Stimulated activated CD4-positive, alpha-beta T cell treated with anti-CD3 and anti-CD28 coated beads, Interleukin-4, amount 100 ng/mL, for 48 hours (primary cell): Measurements from ENCODE around the gene ABCG1.
"Not testable (repeated sequence)": the region's sequence is repeated elsewhere in the genome, so short reads cannot be mapped to it uniquely, and the experiment has no call there.

Experiments
- DNase-seq, 2 donors: peaks; one replicate each; pipeline ENCODE4 v3.0.0-alpha.2; 2020; ENCODE audit warnings: low read depth in 2 of 2

The ABCG1 gene

DNA sequence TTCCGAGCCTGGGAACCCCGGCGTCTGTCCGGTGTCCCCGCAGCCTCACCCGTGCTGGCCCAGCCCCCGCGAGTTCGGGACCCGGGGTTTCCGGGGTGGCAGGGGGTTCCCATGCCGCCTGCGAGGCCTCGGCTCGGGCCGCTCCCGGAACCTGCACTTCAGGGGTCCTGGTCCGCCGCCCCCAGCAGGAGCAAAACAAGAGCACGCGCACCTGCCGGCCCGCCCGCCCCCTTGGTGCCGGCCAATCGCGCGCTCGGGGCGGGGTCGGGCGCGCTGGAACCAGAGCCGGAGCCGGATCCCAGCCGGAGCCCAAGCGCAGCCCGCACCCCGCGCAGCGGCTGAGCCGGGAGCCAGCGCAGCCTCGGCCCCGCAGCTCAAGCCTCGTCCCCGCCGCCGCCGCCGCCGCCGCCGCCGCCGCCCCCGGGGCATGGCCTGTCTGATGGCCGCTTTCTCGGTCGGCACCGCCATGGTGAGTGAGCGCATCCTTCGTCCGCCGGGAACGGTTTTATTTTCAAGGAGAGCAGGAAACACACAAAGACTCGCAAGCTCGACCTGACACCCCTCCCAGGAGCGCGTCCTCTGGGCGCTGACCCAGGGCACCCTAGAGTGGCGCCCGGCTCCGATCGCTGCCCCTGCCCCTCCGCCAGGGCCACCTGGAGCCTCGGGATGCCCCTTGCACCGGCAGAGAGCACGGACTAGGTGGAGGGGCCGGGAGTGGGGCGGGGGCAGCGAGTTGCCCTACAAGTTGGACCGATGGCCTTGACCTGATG is at the start of gene ABCG1:
ABCG1 (plus strand) TSS at position 305 of the 770 bp plus-strand sequence; CDS start at position 428, 123 bp downstream.
- DNase-seq = peak in 1 of 2 donors; percentile 32

GRCh38 chr21:42169758-42170157 is 49.2 kb upstream of the ABCG1 start:
- no peak for DNase-seq

DNA sequence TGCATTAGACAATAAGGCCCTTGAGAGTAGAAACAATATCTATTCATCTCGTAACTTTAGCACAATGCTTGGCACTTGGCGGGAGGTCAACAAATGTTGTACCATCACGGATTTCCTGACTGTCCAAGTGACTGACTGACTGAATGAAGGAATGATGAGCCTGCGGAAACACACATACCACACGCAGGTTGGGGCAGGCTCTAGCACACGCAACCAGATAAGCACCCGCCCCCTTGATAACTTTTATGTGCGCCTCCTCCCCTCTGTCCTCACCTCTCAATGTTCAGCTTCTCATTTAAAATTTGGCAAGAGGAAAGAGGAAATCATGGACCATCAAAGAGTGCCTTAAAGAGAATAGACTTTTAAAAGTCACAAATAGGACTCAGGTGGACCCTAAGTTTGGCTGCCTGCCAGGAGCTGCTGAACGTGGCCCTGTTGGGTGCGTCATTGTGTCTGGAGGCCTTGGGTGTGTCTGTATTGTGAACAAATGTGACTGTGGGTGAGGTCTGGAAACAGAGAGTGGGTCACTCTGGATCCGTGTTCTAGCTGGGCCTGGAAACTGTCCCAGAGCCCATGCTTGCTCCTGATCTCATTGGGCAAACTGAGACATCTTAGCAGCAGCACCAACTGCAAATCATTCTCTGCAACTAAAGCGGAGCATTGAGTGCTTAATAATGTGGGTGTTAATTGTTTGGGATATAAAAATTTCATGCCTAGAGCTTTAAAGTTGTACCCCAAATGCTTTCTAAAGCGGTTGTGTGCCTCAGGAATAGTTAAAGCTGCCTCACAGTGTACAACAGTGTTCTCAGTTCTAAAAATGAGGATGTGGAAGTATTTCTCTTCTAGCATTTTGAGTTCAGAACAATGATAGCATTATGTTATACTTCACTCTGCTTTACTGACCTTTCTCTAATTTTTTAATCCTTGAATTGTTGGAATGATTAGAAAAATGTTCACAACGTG is 47.6 kb upstream of the ABCG1 start:
- no peak for DNase-seq

DNA sequence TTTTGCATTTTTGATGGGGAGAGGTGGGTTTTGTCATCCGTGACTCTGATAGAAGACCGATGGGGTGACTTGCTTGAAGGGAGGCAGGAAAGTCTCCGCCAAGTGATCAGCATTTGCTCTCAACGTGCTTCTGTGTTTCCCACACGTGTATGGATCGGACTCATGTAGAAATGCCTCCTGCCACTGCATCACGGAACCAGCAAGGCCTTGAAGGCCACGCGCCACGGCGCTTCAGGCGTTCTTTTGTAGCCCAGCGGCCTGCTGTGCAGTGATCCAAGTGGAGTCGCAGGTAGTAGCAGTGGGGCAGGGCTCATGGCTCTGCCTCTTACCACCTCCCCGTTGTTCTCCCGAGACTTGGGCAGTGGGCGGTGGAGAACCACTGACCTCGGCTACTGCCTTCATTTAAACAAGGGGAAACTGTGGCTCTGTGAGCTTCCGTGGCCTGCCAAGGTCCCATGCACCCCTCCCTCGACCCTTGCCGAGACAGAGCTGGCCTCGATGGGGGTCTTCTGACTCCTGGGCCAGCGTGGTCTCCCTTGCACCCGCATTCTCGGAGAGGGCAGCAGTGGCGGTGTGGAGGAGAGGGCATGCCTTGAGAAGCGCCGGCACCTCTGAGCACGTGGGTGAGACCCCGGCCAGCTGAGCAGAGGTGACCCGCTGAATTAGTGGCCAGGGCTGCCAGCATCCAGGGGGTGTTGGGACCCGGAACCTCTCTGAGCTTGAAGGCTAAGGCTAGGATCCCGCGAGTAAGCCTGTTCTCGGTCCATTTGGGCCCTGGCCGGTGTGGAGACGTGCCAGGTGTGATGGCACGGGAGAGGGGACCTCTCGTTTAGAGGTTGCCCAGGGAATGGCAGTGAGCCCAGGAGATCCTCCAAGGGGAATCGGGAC is 46.1 kb upstream of the ABCG1 start:
- DNase-seq = no peak

- no peak for DNase-seq
These were observed 44.8 kb upstream of the ABCG1 start for GRCh38 chr21:42174173-42174572.

DNA sequence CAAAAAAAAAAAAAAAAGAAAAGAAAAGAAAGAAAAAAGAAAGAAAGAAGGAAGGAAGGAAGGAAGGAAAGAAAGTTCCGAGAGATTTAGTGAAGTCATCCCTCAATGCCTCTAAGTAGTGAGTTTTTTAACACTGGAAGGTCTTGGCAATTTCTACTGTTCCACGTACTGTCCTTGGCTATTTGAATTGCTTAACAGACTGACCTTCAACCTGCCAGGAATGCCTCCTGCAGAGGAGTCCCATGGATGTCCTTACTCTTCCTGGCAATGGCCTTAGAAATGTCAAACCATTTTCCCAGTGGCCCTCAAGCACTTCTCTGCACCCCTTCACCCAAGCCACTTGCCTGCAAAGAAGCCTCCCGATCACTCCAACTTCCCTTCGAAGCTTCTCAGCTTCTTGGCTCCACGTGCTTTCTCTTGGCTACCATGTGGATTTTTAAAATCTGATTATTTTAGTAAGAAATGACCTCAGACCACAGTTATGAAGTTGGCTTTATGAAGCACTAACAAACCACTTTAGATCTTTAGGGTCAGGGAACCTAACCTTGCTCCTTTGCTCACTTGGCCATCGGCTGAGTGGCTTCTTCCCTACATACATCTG is 43.7 kb upstream of the ABCG1 start:
- DNase-seq = no peak

GRCh38 chr21:42176859-42177258 is 42.1 kb upstream of the ABCG1 start:
- DNase-seq = no peak

- DNase-seq = no peak
These were observed 39.6 kb upstream of the ABCG1 start for GRCh38 chr21:42179316-42179715.

GRCh38 chr21:42180001-42180400 is 38.9 kb upstream of the ABCG1 start:
- not testable (repeated sequence) for DNase-seq

- no peak for DNase-seq
These were observed 36.1 kb upstream of the ABCG1 start for GRCh38 chr21:42182713-42183371.

DNA sequence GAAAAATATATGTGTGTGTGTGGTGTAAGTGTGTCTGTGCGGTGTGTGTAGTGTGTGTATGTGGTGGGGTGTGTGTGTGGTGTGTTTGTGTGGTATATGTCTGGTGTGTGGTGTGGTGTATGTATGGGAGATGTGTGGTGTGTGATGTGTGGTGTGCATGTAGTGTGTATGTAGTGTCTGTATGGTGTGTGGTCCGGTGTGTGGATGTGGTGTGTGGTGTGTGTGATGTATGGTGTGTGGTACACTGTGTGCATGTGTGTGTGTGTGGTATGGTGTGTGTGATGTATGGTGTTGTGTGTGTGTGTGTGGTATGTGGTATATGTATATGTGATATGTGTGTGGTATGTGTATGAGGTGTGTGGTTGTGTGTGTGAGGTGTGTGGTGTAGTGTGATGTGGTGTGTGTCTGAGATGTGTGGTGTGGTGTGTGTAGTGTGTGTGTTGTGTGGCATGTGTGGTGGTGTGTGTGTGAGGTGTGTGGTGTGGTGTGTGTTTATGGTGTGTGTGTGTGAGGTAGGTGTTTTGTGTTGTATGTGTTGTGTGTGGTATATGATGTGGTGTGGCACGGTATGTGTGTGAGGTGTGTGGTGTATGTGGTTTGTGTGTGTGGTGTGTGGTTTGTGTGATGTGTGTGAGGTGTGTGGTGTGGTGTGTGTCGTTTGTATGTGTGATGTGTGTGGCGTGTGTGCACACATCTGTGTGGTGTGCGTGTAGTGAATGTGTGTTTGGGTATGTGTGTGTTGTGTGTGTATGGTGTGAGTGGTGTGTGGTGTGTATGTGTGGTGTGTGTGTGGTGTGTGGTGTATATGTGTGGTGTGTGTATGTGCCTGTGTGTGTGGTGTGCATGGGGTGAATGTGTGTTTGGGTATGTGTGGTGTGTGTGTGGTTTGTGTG is 35.3 kb upstream of the ABCG1 start:
- no peak for DNase-seq

- DNase-seq = no peak
These were observed 32.3 kb upstream of the ABCG1 start for GRCh38 chr21:42186591-42186990.

GRCh38 chr21:42187976-42188653 is 30.8 kb upstream of the ABCG1 start:
- DNase-seq = peak; percentile 44 to 68

DNA sequence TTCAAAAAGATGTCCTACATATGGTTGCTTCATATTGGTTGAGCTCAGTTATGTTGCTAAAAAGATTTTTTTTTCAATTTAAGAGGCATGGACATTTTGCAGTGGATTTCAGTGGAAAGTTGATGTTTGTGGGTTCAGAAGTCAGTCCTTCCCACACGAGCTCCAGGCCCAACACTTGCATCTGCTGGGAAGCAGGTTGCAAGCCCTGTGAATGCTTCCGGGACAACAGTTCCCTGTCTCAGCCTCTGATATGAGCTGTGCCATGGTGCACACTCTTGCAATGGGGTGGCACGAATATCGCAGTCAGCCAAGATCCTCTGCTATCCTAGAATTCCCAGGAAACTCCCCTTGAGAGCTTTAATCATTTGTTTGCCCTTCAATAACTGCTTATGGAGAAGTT is 30.3 kb upstream of the ABCG1 start:
- DNase-seq = no peak

DNA sequence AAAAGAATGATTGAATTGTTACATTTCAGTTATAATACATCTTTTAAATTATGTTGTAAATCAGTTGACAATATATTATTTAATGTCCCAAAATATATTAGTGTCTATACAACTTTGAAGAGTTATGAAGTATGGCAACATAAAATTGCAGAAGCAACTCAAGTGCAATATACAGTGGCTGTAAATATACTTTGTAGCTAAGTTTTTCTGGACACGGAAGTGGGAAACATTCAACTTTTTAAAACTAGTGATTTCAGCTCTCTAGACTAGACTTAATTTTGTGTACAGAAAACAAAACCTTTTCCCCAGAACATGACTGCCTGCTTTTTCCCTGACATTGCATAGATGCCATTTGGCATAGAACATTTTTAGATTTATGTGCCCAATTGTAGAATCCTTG is 29.5 kb upstream of the ABCG1 start:
- DNase-seq = no peak

- peak in 1 of 2 donors; percentile 24 for DNase-seq
These were observed 29.0 kb upstream of the ABCG1 start for GRCh38 chr21:42189860-42190485.

DNA sequence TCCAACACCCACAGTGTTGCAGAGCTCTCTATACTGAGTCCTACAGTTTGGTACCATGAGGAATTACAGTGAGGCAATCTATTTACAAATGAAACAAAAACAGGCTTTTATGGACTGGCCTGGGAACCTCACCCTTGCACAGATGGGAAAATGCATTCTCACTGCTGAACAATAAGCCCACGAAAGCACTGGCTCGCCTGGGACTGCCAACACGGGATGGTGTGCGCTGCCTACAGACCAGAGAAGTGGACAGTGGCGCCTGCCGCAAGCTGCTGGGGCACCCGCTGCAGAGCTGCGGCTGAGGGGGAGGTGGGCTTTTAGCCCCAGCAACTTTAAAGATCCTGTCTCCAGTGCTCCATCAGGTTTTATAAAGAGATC is 28.5 kb upstream of the ABCG1 start:
- no peak for DNase-seq

DNA sequence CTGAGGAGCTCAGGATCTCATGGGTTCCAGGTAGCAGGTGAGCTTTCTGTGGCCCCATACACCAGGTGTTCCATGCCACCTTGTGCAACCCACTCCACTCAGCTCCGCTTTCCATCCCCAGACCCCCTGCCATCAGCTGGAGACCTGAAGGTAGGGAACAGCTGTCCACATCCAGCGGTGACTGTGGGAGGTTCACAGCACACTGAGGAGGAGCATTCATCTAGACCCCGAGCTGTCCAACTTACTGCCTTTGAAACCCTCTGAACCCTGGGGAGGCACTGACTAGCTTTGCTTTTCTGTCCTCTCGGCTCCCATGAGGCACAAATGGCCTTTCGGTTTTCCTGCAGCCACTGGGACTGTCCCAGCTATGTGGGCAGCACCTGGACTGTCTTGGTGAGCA is 27.9 kb upstream of the ABCG1 start:
- DNase-seq = no peak
